Activated T-helper 1 cell treated with anti-CD3 and anti-CD28 coated beads, Interleukin-2, amount 50 U/mL, for 16 hours (primary cell): ENCODE results near the gene ZNF618.

Experiments
- DNase-seq, 2 donors: peaks; one replicate each; pipeline ENCODE4 v3.0.0-alpha.2; 2020; ENCODE audit warnings: low read depth in 1 of 2, low spot score in 1 of 2

The ZNF618 gene

GRCh38 chr9:113955076-113955752 is 79.1 kb downstream of the ZNF618 start:
- no peak for DNase-seq

GRCh38 chr9:113956901-113957300 is 80.8 kb downstream of the ZNF618 start:
- DNase-seq, result no peak

GRCh38 chr9:113957351-113957750 is 81.2 kb downstream of the ZNF618 start:
- DNase-seq, result no peak

- no peak for DNase-seq
Observed at GRCh38 chr9:113957821-113958341, 81.8 kb downstream of the ZNF618 start.

GRCh38 chr9:113958556-113958955 is 82.4 kb downstream of the ZNF618 start:
- DNase-seq, result no peak

GRCh38 chr9:113960768-113961167 is 84.7 kb downstream of the ZNF618 start:
- no peak for DNase-seq

GRCh38 chr9:113962396-113962795 is 86.3 kb downstream of the ZNF618 start:
- no peak for DNase-seq

- no peak for DNase-seq
Observed at GRCh38 chr9:113963017-113963620, 87.0 kb downstream of the ZNF618 start.

GRCh38 chr9:113963696-113964494 is 87.8 kb downstream of the ZNF618 start:
- no peak for DNase-seq

GRCh38 chr9:113964495-113965170 is 88.5 kb downstream of the ZNF618 start:
- DNase-seq, result no peak

GRCh38 chr9:113966394-113966793 is 90.3 kb downstream of the ZNF618 start:
- DNase-seq, result no peak

- DNase-seq, result no peak
Observed at GRCh38 chr9:113967380-113967779, 91.3 kb downstream of the ZNF618 start.

GRCh38 chr9:113969343-113969742 is 93.2 kb downstream of the ZNF618 start:
- DNase-seq, result no peak

- no peak for DNase-seq
Observed at GRCh38 chr9:113973226-113973625, 97.1 kb downstream of the ZNF618 start.

- no peak for DNase-seq
Observed at GRCh38 chr9:113973963-113974413, 97.9 kb downstream of the ZNF618 start.

GRCh38 chr9:113976915-113977314 is 100.8 kb downstream of the ZNF618 start:
- DNase-seq, result no peak

GRCh38 chr9:113978725-113979342 is 102.7 kb downstream of the ZNF618 start:
- DNase-seq, result no peak

GRCh38 chr9:113979343-113980127 is 103.4 kb downstream of the ZNF618 start:
- DNase-seq, result no peak

- no peak for DNase-seq
Observed at GRCh38 chr9:113984639-113985380, 108.7 kb downstream of the ZNF618 start.
